H1 (cell line): ENCODE results near the gene LHFPL3.

Experiments used
- KDM1A ChIP-seq: fragments of 200-600, 300-600 bp; sonication (generic); IDR thresholded peaks from 2 replicates; pipeline ENCODE4 v1.7.1; 2016; ENCODE audit warnings: mild to moderate bottlenecking, low read length, borderline replicate concordance
- TF ChIP-seq, protein P1 (sequence below), 3 experiments: IDR thresholded peaks; 1 replicate in 2 of 3; 2 replicates in 1 of 3; pipeline versions ENCODE4 v1.5.1 to v1.6.1; 2011; ENCODE audit warnings: low read length in 3 of 3, mild to moderate bottlenecking in 3 of 3, inconsistent platforms in 2 of 3, low read depth in 1 of 3, moderate library complexity in 1 of 3; ENCODE audit not compliant: insufficient read depth in 1 of 3; ENCODE audit errors: control extremely low read depth in 1 of 3

DNA sequence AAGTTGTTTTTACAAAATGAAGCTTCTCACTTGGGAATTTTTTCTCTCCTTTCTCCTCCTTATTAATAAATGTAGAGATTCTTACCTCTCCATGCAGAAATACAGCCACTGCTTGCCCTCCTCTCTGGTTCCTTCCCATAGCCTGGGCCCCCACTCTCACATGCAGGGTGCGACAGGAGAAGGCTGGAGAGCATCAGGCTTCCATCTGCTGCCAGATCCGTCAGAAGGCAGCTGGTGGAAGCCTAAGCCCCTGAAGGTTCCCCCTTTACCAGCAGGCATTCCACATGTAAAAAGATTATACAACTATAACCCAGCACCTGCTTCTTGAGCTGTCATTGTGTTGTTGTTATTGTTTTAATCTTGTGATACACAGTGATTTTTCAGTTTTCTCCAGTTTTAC lies 314.2 kb downstream of the LHFPL3 start:
- TF ChIP-seq KDM1A: no peak
- TF ChIP-seq, protein P1, sequence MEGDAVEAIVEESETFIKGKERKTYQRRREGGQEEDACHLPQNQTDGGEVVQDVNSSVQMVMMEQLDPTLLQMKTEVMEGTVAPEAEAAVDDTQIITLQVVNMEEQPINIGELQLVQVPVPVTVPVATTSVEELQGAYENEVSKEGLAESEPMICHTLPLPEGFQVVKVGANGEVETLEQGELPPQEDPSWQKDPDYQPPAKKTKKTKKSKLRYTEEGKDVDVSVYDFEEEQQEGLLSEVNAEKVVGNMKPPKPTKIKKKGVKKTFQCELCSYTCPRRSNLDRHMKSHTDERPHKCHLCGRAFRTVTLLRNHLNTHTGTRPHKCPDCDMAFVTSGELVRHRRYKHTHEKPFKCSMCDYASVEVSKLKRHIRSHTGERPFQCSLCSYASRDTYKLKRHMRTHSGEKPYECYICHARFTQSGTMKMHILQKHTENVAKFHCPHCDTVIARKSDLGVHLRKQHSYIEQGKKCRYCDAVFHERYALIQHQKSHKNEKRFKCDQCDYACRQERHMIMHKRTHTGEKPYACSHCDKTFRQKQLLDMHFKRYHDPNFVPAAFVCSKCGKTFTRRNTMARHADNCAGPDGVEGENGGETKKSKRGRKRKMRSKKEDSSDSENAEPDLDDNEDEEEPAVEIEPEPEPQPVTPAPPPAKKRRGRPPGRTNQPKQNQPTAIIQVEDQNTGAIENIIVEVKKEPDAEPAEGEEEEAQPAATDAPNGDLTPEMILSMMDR (IDR thresholded peaks at IDR 0.05; ENCODE audit: control extremely low read depth in 1 of 3, insufficient read depth in 1 of 3, low read depth in 1 of 3, low read length in 3 of 3): no peak
